ENCODE measurements around the gene SYNDIG1.

SYNDIG1 gene

DNA sequence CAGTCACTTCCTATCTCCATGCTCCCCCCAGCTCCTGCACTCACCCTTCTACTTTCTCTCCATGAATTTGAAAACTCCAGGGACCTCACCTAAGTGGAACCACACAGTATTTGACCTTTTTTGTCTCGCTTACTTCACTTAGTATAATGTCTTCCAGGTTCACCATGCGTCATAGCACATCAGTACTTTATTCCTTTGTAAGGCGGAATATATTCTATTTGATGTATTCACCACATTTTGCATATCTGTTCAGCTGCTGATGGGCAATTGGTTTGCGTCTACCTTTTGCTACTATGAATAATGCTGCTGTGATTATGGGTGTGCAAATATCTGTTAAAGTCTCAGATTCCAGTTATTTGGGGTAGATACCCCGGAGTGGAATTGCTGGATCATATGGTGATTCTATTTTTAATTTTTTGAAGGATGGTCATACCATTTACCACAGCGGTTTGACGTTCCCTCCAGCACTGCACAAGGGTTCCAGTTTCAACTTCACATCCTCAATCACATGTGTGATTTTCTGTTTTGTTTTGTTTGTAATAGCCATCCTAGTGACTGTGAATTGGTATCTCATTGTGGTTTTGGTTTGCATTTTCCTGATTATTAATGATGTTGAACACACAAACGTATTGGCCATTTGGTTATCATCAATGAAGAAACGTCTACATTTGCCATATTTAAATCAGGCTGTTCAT, 20.3 kb upstream of the SYNDIG1 start:
- no peaks in the 10 kb centered on the region for H3K36me3 ChIP-seq (ENCODE audit: control insufficient read depth, insufficient read depth, low read length)
- peaks cover 19% of the 10 kb centered on the region for H3K4me1 ChIP-seq (ENCODE audit: control insufficient read depth, insufficient read depth, low read length)
- no peak overlapping the region for H3K4me3 ChIP-seq (ENCODE audit: low read depth, low read length)
- H3K27me3 ChIP-seq (ENCODE audit: control insufficient read depth, insufficient read depth, low read length): no peaks in the 10 kb centered on the region
- no peaks in the 10 kb centered on the region for H3K9me3 ChIP-seq (ENCODE audit: control insufficient read depth, insufficient read depth, low read length)
- H3K9ac ChIP-seq (ENCODE audit: low read depth, low read length): no peak overlapping the region
- no peak overlapping the region for H3K27ac ChIP-seq (ENCODE audit: low read depth, low read length)

DNA sequence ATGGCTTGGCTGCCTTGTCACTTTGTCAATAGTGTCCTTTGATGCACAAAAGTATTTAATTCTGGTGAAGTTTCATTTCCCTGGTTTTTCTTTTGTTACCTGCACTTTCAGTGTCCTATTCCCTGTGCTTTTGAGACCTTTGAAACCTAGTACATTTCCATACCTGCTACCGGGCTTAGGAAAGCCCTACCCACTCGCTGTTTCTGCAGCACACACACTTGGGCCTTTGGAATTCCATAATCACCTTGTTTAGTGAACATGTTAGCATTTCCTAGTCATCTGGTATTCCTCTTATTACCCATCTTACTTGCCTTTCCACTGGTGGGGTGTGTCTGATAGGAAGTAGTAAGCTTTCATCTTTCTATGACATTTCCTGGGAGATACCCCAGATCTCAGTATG, 19.3 kb upstream of the SYNDIG1 start:
- H3K4me1 ChIP-seq (ENCODE audit: control insufficient read depth, insufficient read depth, low read length): peaks cover 16% of the 10 kb centered on the region
- no peaks in the 10 kb centered on the region for H3K9me3 ChIP-seq (ENCODE audit: control insufficient read depth, insufficient read depth, low read length)
- H3K27ac ChIP-seq (ENCODE audit: low read depth, low read length): no peak overlapping the region
- H3K36me3 ChIP-seq (ENCODE audit: control insufficient read depth, insufficient read depth, low read length): no peaks in the 10 kb centered on the region
- H3K9ac ChIP-seq (ENCODE audit: low read depth, low read length): no peak overlapping the region
- no peaks in the 10 kb centered on the region for H3K27me3 ChIP-seq (ENCODE audit: control insufficient read depth, insufficient read depth, low read length)
- H3K4me3 ChIP-seq (ENCODE audit: low read depth, low read length): no peak overlapping the region

DNA sequence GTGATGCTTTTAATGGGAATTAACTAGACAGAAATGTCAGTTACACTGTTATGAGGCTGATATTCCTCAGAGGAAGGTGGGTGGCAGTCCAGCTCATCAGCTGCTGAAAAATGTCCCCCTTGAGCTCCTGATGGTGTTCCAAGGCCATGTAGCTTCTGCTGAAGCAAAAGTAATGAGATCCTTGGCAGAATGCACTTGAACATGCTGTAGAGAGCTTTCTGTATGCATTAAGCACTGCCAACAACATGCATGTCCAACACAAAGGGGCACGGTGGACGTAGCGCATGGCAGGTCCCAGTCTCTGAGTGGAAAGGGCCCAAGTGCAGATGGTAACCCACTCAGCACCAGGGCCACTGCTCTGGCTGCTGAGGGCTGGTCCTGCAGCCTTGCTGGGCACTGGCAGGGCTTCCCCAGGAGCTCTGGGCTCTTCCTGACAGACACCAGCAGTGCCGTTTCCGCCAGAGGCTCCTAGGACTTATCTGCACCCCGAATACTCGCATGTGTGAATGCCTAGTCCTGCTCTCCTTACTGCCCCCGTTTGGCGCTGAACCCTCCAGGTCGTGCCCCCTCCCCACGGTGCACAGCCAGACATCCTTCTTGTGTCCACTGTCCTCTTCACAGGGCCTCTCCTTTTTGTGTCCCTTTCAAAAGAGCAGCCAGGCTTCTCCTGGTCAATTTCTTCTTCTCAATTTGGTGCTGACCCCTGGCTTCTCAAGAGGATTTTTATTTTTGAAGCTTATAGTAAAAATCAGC, 18.6 kb upstream of the SYNDIG1 start:
- Histone ChIP-seq H3K9ac (ENCODE audit: low read depth, low read length) (no peak overlapping the region), H3K4me1 (ENCODE audit: control insufficient read depth, insufficient read depth, low read length) (peaks cover 15% of the 10 kb centered on the region), H3K27me3 (ENCODE audit: control insufficient read depth, insufficient read depth, low read length) (no peaks in the 10 kb centered on the region), H3K9me3 (ENCODE audit: control insufficient read depth, insufficient read depth, low read length) (no peaks in the 10 kb centered on the region), H3K36me3 (ENCODE audit: control insufficient read depth, insufficient read depth, low read length) (no peaks in the 10 kb centered on the region), H3K4me3 (ENCODE audit: low read depth, low read length) (no peak overlapping the region), H3K27ac (ENCODE audit: low read depth, low read length) (no peak overlapping the region)

DNA sequence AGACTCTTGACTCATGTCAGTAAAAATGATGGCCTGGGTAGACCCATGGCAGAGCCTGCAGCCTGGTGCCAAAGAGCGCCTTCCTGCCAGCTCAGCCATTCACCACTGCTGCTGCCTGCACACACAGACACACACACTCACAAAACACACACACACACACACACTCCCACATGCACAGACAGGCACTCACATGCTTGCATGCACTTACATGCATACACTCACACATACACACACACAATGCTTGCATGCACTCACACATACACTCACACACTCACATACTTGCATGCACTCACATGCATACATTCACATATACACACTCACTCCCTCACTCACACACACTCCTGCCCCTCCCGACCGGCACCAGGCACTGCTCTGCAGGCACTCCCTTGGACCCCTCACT, 18.0 kb upstream of the SYNDIG1 start:
- no peaks in the 10 kb centered on the region for H3K27me3 ChIP-seq (ENCODE audit: control insufficient read depth, insufficient read depth, low read length)
- H3K4me3 ChIP-seq (ENCODE audit: low read depth, low read length): no peak overlapping the region
- H3K9ac ChIP-seq (ENCODE audit: low read depth, low read length): no peak overlapping the region
- H3K9me3 ChIP-seq (ENCODE audit: control insufficient read depth, insufficient read depth, low read length): no peaks in the 10 kb centered on the region
- H3K27ac ChIP-seq (ENCODE audit: low read depth, low read length): no peak overlapping the region
- no peaks in the 10 kb centered on the region for H3K36me3 ChIP-seq (ENCODE audit: control insufficient read depth, insufficient read depth, low read length)
- peaks cover 17% of the 10 kb centered on the region for H3K4me1 ChIP-seq (ENCODE audit: control insufficient read depth, insufficient read depth, low read length)

DNA sequence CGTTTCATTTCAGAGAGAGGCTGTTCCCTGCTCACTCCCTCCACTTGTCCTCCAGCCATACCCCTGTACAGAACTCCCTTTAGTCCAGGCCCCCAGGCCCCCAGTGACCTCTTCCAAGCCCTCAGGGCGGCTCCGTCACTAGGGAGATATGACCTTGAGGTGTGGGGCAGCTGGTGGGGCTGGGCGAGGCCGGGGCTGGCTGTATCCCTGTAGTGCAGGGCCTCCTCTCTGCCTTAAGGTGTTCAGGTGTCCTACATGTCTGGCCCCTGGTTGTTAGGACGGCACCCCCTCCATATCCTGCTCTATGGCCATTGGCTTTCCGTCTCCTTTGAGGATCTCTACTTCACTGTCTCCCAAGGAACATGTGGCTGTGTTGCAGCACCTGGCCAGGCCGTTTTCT, 17.4 kb upstream of the SYNDIG1 start:
- Histone ChIP-seq H3K36me3 (ENCODE audit: control insufficient read depth, insufficient read depth, low read length) (no peaks in the 10 kb centered on the region), H3K9ac (ENCODE audit: low read depth, low read length) (no peak overlapping the region), H3K27me3 (ENCODE audit: control insufficient read depth, insufficient read depth, low read length) (no peaks in the 10 kb centered on the region), H3K27ac (ENCODE audit: low read depth, low read length) (no peak overlapping the region), H3K9me3 (ENCODE audit: control insufficient read depth, insufficient read depth, low read length) (no peaks in the 10 kb centered on the region), H3K4me3 (ENCODE audit: low read depth, low read length) (no peak overlapping the region), H3K4me1 (ENCODE audit: control insufficient read depth, insufficient read depth, low read length) (peaks cover 20% of the 10 kb centered on the region)

DNA sequence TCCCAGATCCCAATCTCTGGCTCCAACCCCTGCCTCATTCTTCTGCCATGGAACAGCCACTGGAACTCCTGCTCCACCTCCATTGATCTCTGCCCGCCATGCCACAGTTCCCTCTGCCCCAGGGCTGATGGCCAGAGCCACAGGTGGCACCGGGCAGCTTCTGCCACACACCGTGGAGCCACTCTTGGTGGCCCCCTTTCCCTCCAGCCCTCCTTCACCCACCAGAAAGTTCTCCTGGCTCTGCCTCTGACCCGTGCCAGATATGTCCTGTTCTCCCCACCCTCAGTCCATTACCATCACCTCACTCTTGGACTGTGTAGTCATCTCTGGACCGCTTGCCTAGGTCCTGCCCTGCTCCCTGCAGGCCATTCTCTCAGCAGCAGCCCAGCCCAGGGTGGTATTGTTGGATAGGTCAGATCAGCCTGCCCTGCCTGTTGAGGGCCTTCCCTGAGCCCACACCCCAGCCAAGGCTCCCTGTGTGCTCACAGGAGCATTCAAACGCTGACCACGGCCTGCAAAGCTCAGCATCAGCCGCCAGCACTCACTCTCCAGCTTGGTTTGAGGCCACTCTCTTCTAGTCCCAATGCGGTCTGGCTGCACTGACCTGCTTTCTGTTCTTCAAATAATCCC, 16.8 kb upstream of the SYNDIG1 start:
- Histone ChIP-seq H3K36me3 (ENCODE audit: control insufficient read depth, insufficient read depth, low read length) (no peaks in the 10 kb centered on the region), H3K9me3 (ENCODE audit: control insufficient read depth, insufficient read depth, low read length) (no peaks in the 10 kb centered on the region), H3K9ac (ENCODE audit: low read depth, low read length) (no peak overlapping the region), H3K27me3 (ENCODE audit: control insufficient read depth, insufficient read depth, low read length) (peaks cover 4% of the 10 kb centered on the region; the same call in 1 of the 2 replicates), H3K4me1 (ENCODE audit: control insufficient read depth, insufficient read depth, low read length) (peaks cover 20% of the 10 kb centered on the region), H3K27ac (ENCODE audit: low read depth, low read length) (no peak overlapping the region), H3K4me3 (ENCODE audit: low read depth, low read length) (no peak overlapping the region)

DNA sequence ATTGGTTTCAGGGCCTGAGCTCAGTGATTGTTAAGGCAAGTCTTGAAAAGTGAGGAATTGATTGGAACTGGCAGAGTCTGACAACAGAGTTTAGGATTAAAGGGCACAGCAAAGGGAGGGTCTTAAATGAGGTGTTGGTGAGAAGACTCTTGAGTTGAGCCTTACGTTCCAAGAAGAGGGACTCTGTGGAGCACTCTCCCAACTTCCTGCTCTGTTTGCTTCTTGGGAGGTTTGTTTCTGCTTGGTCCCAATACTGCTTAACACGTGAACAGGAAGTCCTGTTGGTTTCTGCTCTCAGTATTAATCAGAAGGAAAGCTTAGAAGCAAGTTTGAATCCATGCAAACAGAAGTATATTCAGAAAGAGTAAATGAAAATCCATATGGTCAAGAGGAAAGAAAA, 15.6 kb upstream of the SYNDIG1 start:
- no peak overlapping the region for H3K9ac ChIP-seq (ENCODE audit: low read depth, low read length)
- no peaks in the 10 kb centered on the region for H3K36me3 ChIP-seq (ENCODE audit: control insufficient read depth, insufficient read depth, low read length)
- H3K4me3 ChIP-seq (ENCODE audit: low read depth, low read length): no peak overlapping the region
- H3K4me1 ChIP-seq (ENCODE audit: control insufficient read depth, insufficient read depth, low read length): peaks cover 20% of the 10 kb centered on the region
- no peak overlapping the region for H3K27ac ChIP-seq (ENCODE audit: low read depth, low read length)
- H3K9me3 ChIP-seq (ENCODE audit: control insufficient read depth, insufficient read depth, low read length): no peaks in the 10 kb centered on the region
- H3K27me3 ChIP-seq (ENCODE audit: control insufficient read depth, insufficient read depth, low read length): peaks cover 5% of the 10 kb centered on the region; the same call in 1 of the 2 replicates

DNA sequence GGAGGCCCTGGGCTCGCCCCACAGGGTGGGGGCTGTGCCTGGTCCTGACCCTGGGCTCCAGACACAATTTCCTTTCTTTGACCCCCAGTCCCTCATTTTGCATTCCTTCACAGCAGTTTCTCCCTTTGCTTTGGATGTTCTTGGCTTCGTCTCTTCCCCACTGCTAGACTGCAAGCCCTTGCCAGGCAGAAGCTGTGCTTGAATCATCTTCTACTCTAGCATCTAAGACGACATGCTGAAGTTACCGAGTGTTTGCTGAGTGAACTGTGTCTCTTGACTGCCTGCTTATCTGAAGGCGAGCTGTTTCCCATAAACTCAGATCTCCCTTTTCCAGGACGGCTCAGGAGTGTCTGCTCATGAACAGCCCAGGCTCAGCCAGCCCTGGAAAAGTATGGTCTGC, 14.3 kb upstream of the SYNDIG1 start:
- no peak overlapping the region for H3K4me3 ChIP-seq (ENCODE audit: low read depth, low read length)
- H3K9ac ChIP-seq (ENCODE audit: low read depth, low read length): no peak overlapping the region
- H3K9me3 ChIP-seq (ENCODE audit: control insufficient read depth, insufficient read depth, low read length): no peaks in the 10 kb centered on the region
- no peak overlapping the region for H3K27ac ChIP-seq (ENCODE audit: low read depth, low read length)
- peaks cover 28% of the 10 kb centered on the region for H3K4me1 ChIP-seq (ENCODE audit: control insufficient read depth, insufficient read depth, low read length)
- no peaks in the 10 kb centered on the region for H3K36me3 ChIP-seq (ENCODE audit: control insufficient read depth, insufficient read depth, low read length)
- peaks cover 5% of the 10 kb centered on the region; the same call in 1 of the 2 replicates for H3K27me3 ChIP-seq (ENCODE audit: control insufficient read depth, insufficient read depth, low read length)

DNA sequence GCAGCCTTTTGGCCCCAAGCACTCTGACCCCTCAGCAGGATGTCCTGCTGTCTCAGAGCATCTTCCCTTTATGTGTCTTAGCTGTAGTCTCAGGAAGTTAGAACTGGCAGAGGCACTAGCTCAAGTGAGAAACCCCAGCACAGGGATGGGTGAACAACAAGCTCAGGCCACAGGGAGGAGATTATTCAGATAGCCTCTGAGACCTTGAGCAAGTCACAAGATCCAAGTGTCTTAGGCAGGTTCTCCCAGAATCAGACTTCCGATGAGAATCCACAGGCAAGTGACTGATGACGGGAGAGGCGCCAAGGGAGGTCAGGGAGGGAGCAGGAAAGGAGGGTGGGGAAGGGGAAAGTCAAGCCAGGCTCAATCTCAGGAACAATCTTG, 13.0 kb upstream of the SYNDIG1 start:
- no peak overlapping the region for H3K9ac ChIP-seq (ENCODE audit: low read depth, low read length)
- no peak overlapping the region for H3K4me3 ChIP-seq (ENCODE audit: low read depth, low read length)
- no peaks in the 10 kb centered on the region for H3K9me3 ChIP-seq (ENCODE audit: control insufficient read depth, insufficient read depth, low read length)
- H3K4me1 ChIP-seq (ENCODE audit: control insufficient read depth, insufficient read depth, low read length): peaks cover 31% of the 10 kb centered on the region
- peaks cover 5% of the 10 kb centered on the region; the same call in 1 of the 2 replicates for H3K27me3 ChIP-seq (ENCODE audit: control insufficient read depth, insufficient read depth, low read length)
- no peak overlapping the region for H3K27ac ChIP-seq (ENCODE audit: low read depth, low read length)
- H3K36me3 ChIP-seq (ENCODE audit: control insufficient read depth, insufficient read depth, low read length): no peaks in the 10 kb centered on the region

DNA sequence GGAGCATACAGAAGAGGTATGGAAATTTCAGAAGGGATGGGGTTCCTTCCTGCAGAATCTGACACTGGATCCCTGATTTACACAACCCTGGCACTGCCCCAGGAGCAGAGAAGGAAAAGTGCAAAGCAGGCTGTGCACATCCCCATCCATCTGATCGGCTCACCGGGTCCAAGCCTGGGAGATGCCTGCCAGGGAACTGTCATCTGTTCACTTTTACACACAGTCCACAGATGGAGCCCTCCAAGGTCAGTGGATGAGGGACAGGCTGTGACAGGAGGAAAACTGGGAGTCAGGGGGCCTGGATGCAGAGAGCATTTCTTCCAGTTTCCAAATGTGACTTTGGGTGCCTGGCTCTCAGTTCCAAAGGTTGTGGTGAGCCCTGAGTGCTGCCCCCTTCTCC, 11.0 kb upstream of the SYNDIG1 start:
- Histone ChIP-seq H3K9ac (ENCODE audit: low read depth, low read length) (no peak overlapping the region), H3K36me3 (ENCODE audit: control insufficient read depth, insufficient read depth, low read length) (no peaks in the 10 kb centered on the region), H3K27ac (ENCODE audit: low read depth, low read length) (no peak overlapping the region), H3K9me3 (ENCODE audit: control insufficient read depth, insufficient read depth, low read length) (no peaks in the 10 kb centered on the region), H3K4me1 (ENCODE audit: control insufficient read depth, insufficient read depth, low read length) (peaks cover 51% of the 10 kb centered on the region), H3K27me3 (ENCODE audit: control insufficient read depth, insufficient read depth, low read length) (peaks cover 5% of the 10 kb centered on the region; the same call in 1 of the 2 replicates), H3K4me3 (ENCODE audit: low read depth, low read length) (no peak overlapping the region)

DNA sequence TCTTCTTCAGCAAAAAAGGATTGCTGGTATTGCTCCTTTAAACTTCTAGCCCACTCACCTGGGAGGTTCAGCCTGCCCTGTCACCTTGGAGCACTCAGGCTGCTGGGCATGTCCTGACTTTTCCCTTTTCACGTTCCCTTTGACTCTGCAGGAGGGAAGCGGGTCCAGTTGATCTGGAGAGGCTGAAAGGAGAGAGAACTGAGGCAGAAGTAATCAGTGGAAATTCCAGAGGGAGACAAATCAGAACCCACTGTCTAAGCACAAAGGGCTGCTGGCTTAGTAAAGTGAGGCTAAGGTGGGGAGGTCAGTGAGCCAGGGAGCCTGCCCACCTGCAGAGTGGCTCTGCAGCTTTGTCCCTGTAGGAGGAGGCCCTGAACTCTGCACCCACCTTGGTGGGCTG, 9.7 kb upstream of the SYNDIG1 start:
- Histone ChIP-seq H3K9ac (ENCODE audit: low read depth, low read length) (no peak overlapping the region), H3K27me3 (ENCODE audit: control insufficient read depth, insufficient read depth, low read length) (peaks cover 5% of the 10 kb centered on the region; the same call in 1 of the 2 replicates), H3K27ac (ENCODE audit: low read depth, low read length) (no peak overlapping the region), H3K36me3 (ENCODE audit: control insufficient read depth, insufficient read depth, low read length) (no peaks in the 10 kb centered on the region), H3K4me1 (ENCODE audit: control insufficient read depth, insufficient read depth, low read length) (peaks cover 51% of the 10 kb centered on the region), H3K4me3 (ENCODE audit: low read depth, low read length) (no peak overlapping the region), H3K9me3 (ENCODE audit: control insufficient read depth, insufficient read depth, low read length) (no peaks in the 10 kb centered on the region)
